Panc1 (cell line): ENCODE measurements around the gene APOL6. TPM values are rescaled to one million over a fixed set of nuclear protein-coding genes. Genes with fewer than 3 reads are reported as not detected.
"Not testable (repeated sequence)": the region's sequence is repeated elsewhere in the genome, so short reads cannot be mapped to it uniquely, and the experiment has no call there.

Experiments
- ATAC-seq: fragments of 200-7000 bp; cut with Tn5 transposase; 2 replicates; pipeline ENCODE4 v1.9.1; 2020; ENCODE audit warnings: mild to moderate bottlenecking, moderate library complexity
- BruUV-seq: library from RNA; stranded (reverse); fragments of 400-500 nt; replicated peaks from 2 replicates; lab custom pipeline; 2021; lab: Mats Ljungman, UMichigan
- CTCF ChIA-PET: fragments of 300-600 bp; sonication (Branson Sonifier 250); formaldehyde crosslinking; loops from one replicate; lab custom pipeline; 2022; ENCODE audit warnings: antibody characterized with exemption; lab: Charles Lee
- POLR2A ChIA-PET: fragments of 300-600 bp; sonication (Branson Sonifier 250); formaldehyde crosslinking; loops from one replicate; lab custom pipeline; 2022; ENCODE audit warnings: antibody characterized with exemption; lab: Charles Lee
- DNase-seq: peaks from one replicate; pipeline ENCODE4 v3.0.0-alpha.2; 2010; ENCODE audit warnings: low read depth, low spot score
- H3K27ac ChIP-seq: 2 replicates; pipeline ENCODE4 v1.5.1; 2011; ENCODE audit warnings: mild to moderate bottlenecking, low read length, inconsistent platforms
- H3K27me3 ChIP-seq: fragments of 200-500 bp; sonication (Bioruptor generic); 2 replicates; pipeline ENCODE4 v1.6.0; 2014; ENCODE audit warnings: low read length, inconsistent platforms; ENCODE audit not compliant: control insufficient read depth, insufficient read depth
- H3K36me3 ChIP-seq: fragments of 200-500 bp; sonication (Bioruptor generic); 2 replicates; pipeline ENCODE4 v1.5.1; 2014; ENCODE audit warnings: inconsistent platforms, mild to moderate bottlenecking, low read length, moderate library complexity; ENCODE audit not compliant: control insufficient read depth, insufficient read depth
- H3K4me1 ChIP-seq: 2 replicates; pipeline ENCODE4 v1.5.1; 2011; ENCODE audit warnings: inconsistent platforms, mild to moderate bottlenecking, low read length, moderate library complexity; ENCODE audit not compliant: control insufficient read depth, insufficient read depth
- H3K4me3 ChIP-seq, 2 experiments: 2 replicates each; pipeline ENCODE4 v1.5.1; 2011 to 2012; ENCODE audit warnings: low read depth in 2 of 2, low read length in 2 of 2, mild to moderate bottlenecking in 2 of 2, inconsistent platforms in 1 of 2, moderate library complexity in 1 of 2
- H3K9me3 ChIP-seq: fragments of 200-500 bp; sonication (Bioruptor generic); 2 replicates; pipeline ENCODE4 v1.5.1; 2014; ENCODE audit warnings: low read depth, mild to moderate bottlenecking, inconsistent platforms, low read length, moderate library complexity; ENCODE audit not compliant: control insufficient read depth, insufficient read depth
- CTCF ChIP-seq: fragments of 450-650 bp; IDR thresholded peaks from 2 replicates; pipeline ENCODE4 v1.5.1; 2017; ENCODE audit warnings: mild to moderate bottlenecking
- POLR2AphosphoS5 ChIP-seq: IDR thresholded peaks from 2 replicates; pipeline ENCODE4 v1.6.1; 2012; ENCODE audit warnings: mild to moderate bottlenecking, low read depth, low read length, moderate library complexity
- REST ChIP-seq, 2 experiments: IDR thresholded peaks; 2 replicates each; pipeline ENCODE4 v1.6.1; 2011 to 2012; ENCODE audit warnings: low read depth in 2 of 2, control low read depth in 1 of 2, low read length in 1 of 2, mild to moderate bottlenecking in 1 of 2, moderate library complexity in 1 of 2; ENCODE audit not compliant: insufficient read depth in 1 of 2
- SIN3A ChIP-seq: IDR thresholded peaks from 2 replicates; pipeline ENCODE4 v1.6.1; 2012; ENCODE audit warnings: low read depth, mild to moderate bottlenecking, low read length, moderate library complexity, borderline replicate concordance; ENCODE audit not compliant: insufficient read depth
- TCF7L2 ChIP-seq: IDR thresholded peaks from 2 replicates; pipeline ENCODE4 v1.6.1; 2011; ENCODE audit warnings: mild to moderate bottlenecking, low read depth, low read length, inconsistent platforms
- in situ Hi-C: cut with HindIII; loops from 2 replicates; pipeline ENCODE4 v1.10.0; 2016; ENCODE audit warnings: low sequenced_read_pairs, low pct_unique_long_range_greater_than_20kb
- intact Hi-C: fragments of 100-400 bp; cut with micrococcal nuclease; formaldehyde crosslinking; loops from one replicate; pipeline ENCODE4 v1.10.0; 2022; ENCODE audit not compliant: unreplicated experiment
- total RNA-seq: library from RNA; stranded (reverse); gene quantifications from one replicate; pipeline ENCODE4 v1.2.1, GENCODE V29; 2021; ENCODE audit not compliant: unreplicated experiment

APOL6 gene
- total RNA-seq, 1 experiment from 2014 or later, result 16.4 TPM

DNA sequence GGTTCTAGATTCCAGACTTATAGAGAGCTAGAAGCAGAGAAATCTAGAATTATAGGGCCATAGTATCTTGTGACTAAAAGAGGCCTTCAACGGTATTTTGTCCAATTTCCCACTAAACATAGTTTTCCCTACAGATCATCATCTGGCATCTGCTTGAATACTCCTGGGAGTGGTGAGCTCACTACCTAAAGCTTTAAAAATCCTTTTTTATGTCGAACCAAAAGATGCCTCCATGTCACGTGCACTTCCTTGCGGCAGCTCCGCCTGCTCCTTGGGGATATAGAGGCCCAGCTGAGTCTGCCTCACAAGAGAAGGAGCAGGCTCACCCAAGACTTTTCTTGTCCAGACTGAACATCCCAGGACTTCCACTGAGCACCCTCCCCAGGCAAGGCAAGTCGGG is 26.8 kb upstream of the APOL6 start:
- BruUV-seq, result TSS peak; percentile 85
- peak overlapping the region; percentile 97 for H3K27ac ChIP-seq
- ChIA-PET POLR2A (interaction anchor here (0.6 kb wide), 1 partner anchor 7 kb away, joined by 14 read pairs; no protein-coding TSS in a partner anchor), CTCF (no interaction called here)
- no peaks in the 10 kb centered on the region for H3K9me3 ChIP-seq
- no peak for DNase-seq
- no peaks in the 10 kb centered on the region for H3K36me3 ChIP-seq
- peaks cover 42% of the 10 kb centered on the region for H3K4me1 ChIP-seq
- ATAC-seq, result no peak
- TF ChIP-seq CTCF, result no peak
- no peak for TF ChIP-seq REST (IDR thresholded peaks at IDR 0.05; ENCODE audit: insufficient read depth in 1 of 2, low read depth in 2 of 2, low read length in 1 of 2)
- no peak for TF ChIP-seq SIN3A
- no peak for TF ChIP-seq POLR2AphosphoS5
- no peak for TF ChIP-seq TCF7L2
- intact Hi-C loops (loop anchor here (10.0 kb wide), 1 partner anchor 293 kb away; no protein-coding TSS in a partner anchor), in situ Hi-C loops (no loop called here)
- no peaks in the 10 kb centered on the region for H3K27me3 ChIP-seq
- H3K4me3 ChIP-seq, result no peak overlapping the region

DNA sequence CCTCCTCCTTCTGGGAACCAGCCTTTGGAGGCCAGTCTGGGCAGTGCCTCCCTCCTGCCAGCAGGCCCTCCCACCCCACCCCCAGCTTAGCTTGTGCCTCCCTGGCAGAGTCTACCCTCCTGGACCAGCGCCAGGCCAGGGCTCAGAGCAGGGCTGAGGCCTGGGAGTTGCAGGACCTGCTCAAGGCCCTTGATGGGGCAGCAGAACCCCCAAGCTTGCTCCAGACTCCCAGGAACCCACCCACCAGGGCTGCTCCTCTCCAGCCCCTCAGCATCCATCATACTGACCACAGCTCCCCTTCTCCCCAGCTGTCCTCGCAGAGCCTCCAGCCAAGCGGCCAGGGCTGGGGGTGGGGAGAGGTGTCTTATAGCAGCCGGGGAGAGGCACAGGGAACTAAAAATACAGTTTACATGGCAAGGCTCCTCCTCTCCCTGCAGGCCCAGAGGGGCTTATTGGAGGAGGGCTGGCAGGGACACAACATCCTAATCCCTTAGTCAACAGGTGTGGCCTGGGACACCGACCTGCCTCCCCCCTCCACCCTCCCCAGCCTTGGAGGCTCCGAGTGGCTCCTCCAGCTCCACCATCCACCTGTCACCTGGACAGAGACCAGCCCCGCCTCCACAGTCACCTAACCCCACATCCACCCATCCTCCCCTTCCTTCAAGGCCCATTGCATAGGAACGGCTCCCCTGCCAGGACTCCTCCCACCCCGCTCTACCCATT is 25.9 kb upstream of the APOL6 start:
- peak; percentile 66 for ATAC-seq
- Histone ChIP-seq H3K27ac (peak overlapping the region; percentile 97), H3K4me3 (no peak overlapping the region), H3K4me1 (peaks cover 43% of the 10 kb centered on the region), H3K36me3 (no peaks in the 10 kb centered on the region), H3K27me3 (no peaks in the 10 kb centered on the region), H3K9me3 (no peaks in the 10 kb centered on the region)
- TF ChIP-seq REST (IDR thresholded peaks at IDR 0.05; ENCODE audit: insufficient read depth in 1 of 2, low read depth in 2 of 2, low read length in 1 of 2) (no peak), POLR2AphosphoS5 (no peak; the same call in 1 of the 2 replicates), SIN3A (no peak), CTCF (no peak), TCF7L2 (no peak)
- BruUV-seq, result no TSS peak
- ChIA-PET POLR2A (no interaction called here), CTCF (no interaction called here)
- in situ Hi-C loops (no loop called here), intact Hi-C loops (loop anchor here (2.0 to 10.0 kb wide), 2 partner anchors 192 to 292 kb away; no protein-coding TSS in a partner anchor)
- no peak for DNase-seq

DNA sequence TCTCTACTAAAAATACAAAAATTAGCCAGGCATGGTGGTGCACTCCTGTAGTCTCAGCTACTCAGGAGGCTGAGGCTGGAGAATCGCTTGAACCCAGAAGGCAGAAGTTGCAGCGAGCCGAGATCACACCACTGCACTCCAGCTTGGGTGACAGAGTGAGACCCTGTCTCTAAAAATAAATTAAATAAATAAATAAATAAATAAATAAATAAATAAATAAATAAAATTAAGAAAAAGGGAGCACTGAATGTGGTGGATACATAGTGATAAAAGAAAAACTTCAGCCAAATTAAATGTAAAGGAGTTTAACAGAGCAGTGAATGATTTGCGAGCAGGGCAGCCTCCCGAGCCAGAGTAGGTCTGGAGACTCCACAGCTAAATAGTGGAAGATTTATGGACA is 24.4 kb upstream of the APOL6 start:
- intact Hi-C loops, result loop anchor here (2.0 to 10.0 kb wide), 2 partner anchors 193 to 291 kb away; no protein-coding TSS in a partner anchor

More for the DNA sequence above, 24.4 kb upstream of the APOL6 start:
- H3K4me3 ChIP-seq, BruUV-seq, DNase-seq, CTCF ChIA-PET, ATAC-seq, H3K9me3 ChIP-seq, in situ Hi-C loops, H3K27me3 ChIP-seq, POLR2A ChIA-PET, H3K36me3 ChIP-seq: not testable (repeated sequence)
- Histone ChIP-seq H3K27ac (peak overlapping the region; percentile 97), H3K4me1 (peaks cover 51% of the 10 kb centered on the region)
